ENCODE results near the gene ADIG.

The ADIG gene

GRCh38 chr20:38581013-38581412 lies at the start of gene ADIG:
ADIG (plus strand) TSS chr20:38581197; CDS start chr20:38581251, 54 bp downstream.
- no peak for DNase-seq

GRCh38 chr20:38534756-38535155 lies 46.2 kb upstream of the ADIG start:
- no peak for DNase-seq

DNA sequence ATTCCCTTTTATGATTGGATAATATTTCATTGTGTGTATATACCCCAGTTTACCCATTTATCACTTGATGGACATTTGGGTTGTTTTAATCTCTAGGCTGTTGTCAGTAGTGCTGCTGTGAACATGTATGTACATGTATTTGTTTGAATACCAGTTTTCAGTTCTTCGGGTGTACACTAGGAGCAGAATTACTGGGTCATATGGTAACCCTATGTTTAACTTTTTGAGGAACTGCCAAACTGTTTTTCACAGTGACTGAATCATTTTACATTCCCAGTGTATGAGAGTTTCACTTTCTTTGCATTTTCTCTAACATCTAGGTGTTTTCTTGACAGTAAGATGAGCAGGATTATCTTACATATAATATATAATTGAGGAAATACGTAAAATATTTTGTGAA lies 44.7 kb upstream of the ADIG start:
- DNase-seq = no peak

GRCh38 chr20:38537176-38537575 lies 43.8 kb upstream of the ADIG start:
- no peak for DNase-seq

DNA sequence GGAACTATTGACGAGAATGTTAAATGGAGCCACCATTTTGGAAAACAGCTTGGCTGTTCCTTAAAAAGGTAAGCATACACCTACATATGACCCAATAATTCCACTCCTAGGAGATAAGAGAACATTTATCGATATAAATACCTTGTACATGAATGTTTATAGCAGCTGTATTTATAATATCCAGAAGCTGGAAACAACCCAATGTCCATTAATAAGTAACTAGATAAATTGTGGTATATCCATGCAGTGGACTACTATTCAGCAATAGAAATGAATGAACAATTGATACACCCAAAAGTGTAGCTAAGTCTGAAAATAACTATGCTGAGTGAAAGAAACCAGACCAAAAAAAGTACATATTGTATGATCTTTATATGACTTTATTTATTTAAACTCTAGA lies 42.2 kb upstream of the ADIG start:
- DNase-seq = no peak

DNA sequence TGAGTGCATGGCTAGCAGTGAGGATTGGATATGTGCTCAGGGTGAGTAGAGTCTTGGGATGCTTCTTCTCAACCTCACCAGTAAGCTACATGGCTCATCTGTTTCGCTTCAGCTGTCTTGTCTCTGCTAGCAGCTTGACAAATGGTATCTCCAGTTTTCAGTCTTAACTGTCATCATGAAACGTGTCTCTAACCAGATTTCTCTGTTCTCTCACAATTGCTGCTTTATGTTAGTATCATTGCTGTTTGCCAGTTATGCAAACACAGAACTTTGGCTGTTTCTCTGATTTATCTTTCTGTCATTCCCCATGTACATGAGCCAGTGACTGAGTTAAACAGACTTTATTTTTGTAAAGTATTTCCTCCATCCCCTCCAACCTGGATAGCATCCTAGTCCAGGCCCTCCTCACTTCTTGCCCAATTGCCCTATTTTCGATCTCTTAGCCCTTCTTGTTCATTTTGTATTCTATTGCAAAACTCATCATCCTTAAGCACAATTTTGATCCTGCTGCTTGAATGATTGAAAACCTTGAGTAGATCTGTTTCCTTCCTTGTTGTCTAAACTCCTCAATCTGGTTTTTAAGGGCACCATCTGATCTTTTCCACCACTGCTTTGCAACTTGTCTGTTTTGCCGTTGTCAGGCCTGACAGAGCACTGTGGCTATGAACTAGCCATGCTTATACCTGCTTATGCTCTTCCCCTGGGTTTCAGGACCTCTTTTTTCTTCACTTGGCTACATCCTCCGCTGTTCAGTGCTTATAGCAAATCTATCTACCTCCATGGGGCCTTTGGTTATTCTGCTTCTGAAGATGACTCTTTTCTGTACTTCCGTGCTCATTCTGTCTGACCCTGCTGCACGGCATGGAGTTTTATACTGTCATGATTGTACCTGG lies 37.7 kb upstream of the ADIG start:
- no peak for DNase-seq

DNA sequence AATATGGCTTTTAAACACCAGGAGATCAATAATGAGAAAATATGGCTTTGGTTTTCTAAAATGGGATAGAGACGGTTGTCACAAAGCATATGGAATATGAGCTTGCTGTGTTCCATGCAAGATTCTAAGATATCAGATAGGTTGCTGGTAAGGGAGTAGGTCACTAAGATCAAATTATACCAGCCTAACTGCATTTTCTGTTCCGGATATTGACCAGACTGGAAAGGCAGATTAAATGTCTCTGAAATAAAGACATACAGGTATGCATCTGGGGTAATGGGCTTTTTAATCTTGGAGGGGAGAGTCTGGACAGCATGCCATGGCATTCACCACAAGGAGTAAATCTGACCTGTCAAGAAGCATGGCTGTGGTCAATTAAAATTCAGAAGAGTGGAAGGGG lies 35.2 kb upstream of the ADIG start:
- DNase-seq = no peak

DNA sequence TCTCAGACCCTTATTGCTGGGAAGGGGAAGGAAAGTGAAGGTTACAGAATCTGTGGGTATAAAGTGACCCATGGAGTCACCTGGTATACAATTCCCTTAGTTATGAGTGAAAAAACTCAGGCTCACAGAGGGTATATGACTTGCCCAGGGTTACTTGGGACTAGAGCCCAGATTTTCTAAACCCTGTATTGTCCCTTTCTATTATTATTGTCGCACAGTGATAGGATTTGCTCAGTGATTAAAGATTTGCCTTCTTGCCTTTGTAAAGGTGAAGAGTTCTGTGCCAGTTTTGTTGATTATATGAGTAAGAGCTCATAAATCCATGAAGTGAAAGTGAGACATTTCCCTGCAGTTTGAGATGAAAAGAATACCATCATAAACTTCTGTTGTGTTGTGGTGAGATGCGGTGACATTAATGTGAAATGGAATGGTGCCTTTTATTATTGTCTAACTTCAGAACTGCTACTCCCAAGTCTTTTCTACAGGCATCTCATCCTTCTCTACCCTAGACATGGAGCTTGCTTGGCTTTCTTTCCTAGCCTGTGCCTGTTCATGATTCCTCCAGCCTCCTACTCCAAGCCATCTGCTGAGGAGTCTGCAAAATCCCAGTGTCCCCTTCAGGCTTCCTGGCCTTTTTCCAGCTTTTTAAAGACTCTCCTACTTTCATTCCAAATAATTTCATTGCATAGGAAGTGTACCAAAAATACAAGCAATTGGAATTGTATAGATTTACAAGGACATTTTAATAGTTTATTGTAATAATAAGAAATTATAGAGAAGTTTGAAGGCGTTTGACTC lies 33.5 kb upstream of the ADIG start:
- DNase-seq = no peak

DNA sequence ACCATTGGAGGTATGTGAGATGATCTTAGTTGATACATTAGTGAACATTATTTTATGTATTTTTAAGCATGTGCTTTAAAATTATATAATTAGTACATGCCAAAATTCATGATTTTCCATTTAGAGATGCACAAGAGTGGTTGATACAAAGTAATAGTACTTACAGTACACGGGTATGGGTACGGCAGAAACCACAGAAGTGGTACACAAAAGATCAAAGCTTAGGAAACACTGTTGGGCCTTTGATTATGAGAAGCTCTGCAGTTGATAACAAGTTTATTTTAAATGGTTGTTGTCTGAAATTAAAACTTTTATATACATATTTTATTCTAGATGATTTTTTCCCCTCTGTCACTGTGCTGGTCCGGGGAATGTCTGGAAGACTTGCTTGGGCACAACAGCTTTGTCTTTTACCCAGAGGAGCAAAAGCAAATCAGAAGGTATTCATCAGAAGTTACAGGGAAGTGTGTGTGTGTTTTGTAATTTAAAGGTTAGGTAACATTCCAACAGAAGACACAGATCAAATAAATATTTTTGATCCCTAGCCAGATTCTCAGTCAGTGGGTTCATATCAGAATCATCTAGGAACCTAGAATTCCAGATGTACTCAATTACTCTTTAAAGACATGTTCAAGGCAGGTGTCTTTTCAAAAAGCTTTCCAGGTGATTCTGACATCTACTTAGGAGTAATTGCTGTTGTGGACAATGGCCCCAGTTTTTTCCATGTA lies 32.5 kb upstream of the ADIG start:
- no peak for DNase-seq

- no peak for DNase-seq
These were observed 30.7 kb upstream of the ADIG start for GRCh38 chr20:38550274-38550673.

- no peak for DNase-seq
These were observed 29.9 kb upstream of the ADIG start for GRCh38 chr20:38551056-38551626.

- DNase-seq = no peak
These were observed 26.0 kb upstream of the ADIG start for GRCh38 chr20:38554986-38555385.

DNA sequence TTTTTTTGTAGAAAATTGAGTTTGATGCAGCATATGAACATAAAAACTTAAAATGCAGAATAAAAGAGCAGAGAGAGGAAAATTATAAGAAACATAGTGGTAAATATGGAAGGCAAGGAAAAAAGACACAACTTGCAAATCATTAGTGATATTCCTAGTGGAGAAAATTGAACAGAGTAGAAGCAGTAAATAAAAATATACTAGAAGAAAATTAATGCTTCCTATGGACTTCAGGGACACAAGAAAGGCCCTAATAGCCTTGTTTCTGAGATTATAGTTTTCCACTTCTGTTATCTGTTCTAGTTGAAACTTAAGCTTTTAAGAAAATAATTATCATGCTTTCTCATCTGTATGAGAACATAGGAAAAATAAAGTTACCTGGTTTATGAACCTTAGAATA lies 25.6 kb upstream of the ADIG start:
- no peak for DNase-seq

DNA sequence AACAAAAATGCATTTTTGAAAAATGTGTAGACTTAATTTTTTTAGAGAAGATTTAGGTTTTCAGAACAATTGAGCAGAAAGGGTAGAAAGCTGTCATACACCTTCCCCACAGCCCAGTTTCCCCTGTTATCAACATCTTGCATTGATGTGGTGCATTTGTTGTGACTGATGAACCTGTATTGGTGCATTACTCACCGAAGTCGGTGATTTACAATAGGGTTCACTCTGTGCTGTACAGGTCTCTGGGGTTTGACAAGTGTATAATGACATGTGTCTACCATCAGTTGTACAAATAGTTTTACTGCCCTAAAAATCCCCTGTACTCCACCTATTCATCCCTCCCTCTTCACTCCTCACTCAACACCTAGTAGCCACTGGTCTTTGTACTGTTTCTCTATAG lies 23.8 kb upstream of the ADIG start:
- DNase-seq = no peak

DNA sequence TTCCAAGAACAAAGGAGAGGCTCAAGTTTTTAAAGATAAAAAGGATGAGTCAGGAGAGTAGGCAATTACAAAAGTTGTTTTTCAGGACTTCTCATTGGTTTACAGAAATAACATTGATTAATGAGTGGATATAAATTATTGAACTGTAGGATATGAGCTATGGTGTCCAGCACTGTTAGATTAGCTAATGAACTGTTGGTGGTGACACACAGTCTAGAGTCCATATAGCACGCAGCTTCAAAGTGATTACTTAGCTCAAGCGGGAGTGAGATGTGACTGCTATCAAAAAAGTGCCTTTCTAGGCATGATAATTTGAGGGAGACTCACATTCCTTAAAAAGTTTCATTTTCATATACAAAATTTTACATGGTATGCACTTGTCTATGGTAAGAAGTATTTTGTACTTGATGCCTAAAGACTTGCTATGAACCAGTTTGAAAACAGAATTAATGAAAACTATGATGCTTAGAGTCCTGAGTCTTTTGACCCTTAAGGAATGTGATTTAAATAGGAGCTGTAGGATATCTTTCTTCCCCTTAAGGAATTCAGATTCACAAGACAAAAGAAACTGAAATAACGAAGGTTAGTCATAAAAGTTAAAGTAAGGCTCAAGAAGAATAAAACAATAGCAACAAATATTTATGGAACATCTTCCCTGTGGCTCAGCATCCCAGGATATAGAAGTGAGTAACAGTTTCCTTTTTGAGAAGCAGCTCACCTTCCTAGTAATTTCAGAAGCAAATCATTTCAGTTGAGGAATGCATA lies 22.2 kb upstream of the ADIG start:
- no peak for DNase-seq

DNA sequence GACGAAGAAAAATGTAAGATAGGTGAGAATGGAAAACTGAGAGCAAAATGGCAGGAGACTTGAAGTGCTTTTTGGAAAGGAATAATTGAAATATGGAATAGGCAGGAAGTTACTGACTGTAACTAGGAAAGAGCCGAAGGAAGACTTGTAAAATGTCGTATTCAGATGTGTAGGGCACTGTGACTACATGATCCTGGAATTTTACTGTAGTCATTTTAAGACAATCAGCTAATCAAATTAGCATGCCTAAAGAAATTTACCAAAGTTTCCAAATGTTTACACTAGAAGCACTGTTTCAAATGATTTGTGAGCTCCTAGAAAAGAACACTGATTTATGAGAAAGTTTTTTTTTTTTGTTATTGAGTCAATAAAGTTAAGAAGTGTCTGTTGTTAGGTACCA lies 21.2 kb upstream of the ADIG start:
- no peak for DNase-seq

DNA sequence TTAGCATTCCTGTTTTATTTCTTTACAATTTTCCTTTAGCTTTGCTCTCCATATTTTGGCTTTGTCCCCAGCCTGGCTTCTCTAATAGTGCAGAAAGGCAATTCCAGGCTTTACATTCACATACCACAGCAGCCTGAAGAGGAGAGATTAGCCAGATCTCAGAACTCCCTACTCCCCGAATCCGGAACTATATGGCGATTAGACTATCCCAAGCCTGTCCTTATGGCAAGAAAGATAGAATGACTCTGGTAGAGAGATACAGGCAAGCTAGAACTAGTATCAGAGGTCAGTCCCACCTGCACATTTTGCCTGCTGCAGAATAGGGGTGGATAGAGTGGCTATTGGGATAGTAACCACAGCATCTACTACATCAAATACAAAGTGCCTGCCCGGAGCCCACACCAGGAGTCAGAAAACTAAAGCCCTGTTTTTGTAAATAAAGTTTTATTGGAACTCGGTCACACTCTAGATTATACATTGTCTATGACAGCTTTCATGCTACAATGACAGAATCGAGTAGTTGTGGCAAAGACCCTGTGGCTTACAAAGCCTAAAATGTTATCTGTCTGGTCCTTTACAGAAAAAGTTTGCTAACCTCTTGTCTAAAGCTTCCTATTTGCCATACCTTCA lies 17.1 kb upstream of the ADIG start:
- DNase-seq = no peak

DNA sequence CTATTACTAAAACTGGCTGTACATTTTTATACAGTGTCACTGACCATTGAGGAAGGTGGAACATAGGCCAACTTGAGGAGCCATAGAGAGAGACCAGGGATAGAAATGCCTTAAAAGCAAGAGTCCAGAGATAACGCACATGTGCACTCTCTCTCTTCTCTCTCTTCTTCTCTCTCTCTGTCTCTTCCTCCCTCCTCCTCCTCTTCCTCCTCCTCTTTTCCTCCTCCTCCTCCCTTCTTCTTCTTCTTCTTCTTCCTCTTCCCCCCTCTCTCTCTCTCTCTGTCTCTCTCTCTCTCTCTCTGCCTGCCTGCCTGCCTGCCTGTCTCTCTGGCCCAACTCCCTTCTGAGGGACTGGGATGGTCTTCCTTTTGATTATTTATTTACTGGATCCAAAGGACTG lies 16.3 kb upstream of the ADIG start:
- DNase-seq = no peak

DNA sequence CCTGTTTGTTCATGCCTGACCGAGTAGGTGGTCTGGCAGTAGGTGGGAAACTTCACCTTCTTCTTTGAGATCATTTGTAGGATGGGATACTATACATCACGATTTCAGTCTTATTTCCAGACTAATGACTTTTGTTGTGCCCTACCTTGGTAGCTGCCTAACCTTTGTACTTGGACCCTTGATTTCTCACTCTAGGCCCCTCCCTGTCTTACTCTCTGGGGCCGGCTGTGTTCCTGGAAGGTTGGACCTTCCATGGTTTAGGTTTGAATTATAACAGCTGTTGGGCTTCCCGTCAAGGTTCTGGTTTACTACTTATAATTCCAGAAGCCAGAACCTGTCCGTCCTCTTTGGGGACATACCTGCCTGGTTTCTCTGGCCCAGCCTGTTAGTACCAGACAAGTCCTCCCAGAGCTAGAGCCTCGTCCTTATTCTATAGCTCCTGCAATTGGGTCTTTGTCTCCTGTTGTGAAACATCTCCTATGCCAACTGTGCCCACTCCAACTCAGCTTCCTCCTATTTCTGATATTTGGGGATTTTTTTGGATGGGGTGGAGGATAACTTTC lies 14.9 kb upstream of the ADIG start:
- no peak for DNase-seq

DNA sequence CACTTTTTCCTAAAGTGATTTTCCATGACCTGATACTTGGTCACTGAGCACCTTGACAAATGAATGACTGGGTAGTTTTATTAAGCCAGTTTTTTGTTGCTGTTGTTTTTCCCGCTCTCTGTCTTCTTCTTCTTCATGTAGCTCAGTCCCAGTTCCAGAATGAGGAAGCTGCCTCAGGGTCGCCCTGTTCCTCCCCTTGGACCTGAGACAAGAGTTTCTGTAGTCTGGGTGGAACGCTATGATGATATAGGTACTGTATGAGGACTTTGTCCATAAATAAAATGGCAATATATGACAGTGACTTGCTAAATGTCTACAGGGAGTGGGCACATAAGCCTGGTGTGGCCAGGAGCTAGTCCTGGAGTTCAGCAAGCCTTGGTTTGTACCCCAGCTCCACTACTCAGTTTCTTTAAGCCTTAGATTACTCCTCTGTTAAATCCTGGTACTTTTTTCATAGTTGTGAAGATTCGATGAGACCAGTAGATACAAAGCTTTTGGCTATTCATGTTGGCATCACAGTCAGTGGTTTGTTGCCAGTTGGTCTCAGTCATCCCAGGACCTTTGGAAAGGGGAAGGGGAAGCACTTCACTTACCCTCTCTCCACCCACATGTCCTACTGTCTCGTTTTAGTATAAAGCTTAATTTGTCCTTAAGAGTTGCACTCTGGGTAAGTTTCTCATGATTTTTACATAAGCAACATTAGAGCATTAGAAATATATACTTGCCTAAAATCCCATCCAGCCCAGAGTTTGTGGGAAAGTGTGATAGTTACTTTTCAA lies 11.1 kb upstream of the ADIG start:
- no peak for DNase-seq

- no peak for DNase-seq
These were observed 7.6 kb upstream of the ADIG start for GRCh38 chr20:38573413-38573812.

Measured in activated CD4-positive, CD25-positive, alpha-beta regulatory T cell treated with anti-CD3 and anti-CD28 coated beads, Interleukin-2, amount 50 U/mL, for 72 hours (primary cell).